AG10803 (cell line): ENCODE results near the gene FUT7.

ENCODE experiments used
- DNase-seq: peaks from one replicate; pipeline ENCODE4 v3.0.0; 2010; ENCODE audit warnings: low read depth
- H3K4me3 ChIP-seq: 2 replicates; pipeline ENCODE4 v1.5.1; 2011; ENCODE audit warnings: mild to moderate bottlenecking, low read length, control low read depth
- TF ChIP-seq, protein P1 (sequence below): conservative IDR thresholded peaks from 2 replicates; pipeline ENCODE4 v1.5.1; 2011; ENCODE audit warnings: mild to moderate bottlenecking, low read length, control low read depth, inconsistent platforms

The FUT7 gene

DNA sequence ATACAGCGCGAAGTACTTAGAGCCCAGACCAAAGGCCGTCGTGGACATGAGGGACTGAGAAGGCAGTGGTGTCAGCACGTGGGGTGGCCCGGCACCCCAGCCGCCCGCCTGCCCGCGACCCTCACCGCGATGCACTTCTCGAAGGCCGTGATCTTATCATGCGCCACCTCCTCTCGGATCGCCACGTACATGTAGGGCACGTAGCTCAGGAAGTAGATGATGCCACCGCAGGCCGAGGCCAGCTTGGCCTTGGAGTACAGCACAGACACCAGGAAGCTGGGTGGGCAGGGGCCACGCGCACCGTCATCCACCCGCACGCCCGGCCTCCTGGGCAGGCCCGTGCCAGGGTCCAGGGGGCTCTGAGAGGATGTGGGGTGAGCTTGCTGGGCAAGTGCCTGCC, 14.8 kb downstream of the FUT7 start:
- no peak overlapping the region for H3K4me3 ChIP-seq
- TF ChIP-seq, protein P1, sequence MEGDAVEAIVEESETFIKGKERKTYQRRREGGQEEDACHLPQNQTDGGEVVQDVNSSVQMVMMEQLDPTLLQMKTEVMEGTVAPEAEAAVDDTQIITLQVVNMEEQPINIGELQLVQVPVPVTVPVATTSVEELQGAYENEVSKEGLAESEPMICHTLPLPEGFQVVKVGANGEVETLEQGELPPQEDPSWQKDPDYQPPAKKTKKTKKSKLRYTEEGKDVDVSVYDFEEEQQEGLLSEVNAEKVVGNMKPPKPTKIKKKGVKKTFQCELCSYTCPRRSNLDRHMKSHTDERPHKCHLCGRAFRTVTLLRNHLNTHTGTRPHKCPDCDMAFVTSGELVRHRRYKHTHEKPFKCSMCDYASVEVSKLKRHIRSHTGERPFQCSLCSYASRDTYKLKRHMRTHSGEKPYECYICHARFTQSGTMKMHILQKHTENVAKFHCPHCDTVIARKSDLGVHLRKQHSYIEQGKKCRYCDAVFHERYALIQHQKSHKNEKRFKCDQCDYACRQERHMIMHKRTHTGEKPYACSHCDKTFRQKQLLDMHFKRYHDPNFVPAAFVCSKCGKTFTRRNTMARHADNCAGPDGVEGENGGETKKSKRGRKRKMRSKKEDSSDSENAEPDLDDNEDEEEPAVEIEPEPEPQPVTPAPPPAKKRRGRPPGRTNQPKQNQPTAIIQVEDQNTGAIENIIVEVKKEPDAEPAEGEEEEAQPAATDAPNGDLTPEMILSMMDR = no peak
- DNase-seq = no peak

DNA sequence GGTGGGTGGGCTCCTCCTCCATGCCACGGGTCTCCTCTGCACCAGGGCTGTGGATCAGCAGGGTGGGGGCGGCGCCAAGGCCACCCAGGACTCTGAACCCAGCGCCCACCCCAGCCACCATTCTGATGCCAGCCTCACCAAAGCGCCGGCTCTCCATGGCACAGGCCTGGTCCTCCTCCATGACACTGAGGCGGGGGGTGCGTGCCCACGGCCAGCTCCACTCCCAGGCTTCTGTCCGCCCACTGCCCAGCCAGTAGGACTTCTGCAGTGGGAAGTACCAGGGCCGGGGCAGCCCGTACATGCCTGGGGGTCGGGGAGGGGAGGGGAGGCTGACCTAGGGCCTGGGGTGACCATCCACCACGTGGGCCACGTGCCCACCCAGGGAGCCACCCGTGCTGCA, 15.5 kb downstream of the FUT7 start:
- TF ChIP-seq, protein P1 = no peak
- DNase-seq = no peak
- H3K4me3 ChIP-seq = no peak overlapping the region

- TF ChIP-seq, protein P1 = no peak
- no peak for DNase-seq
- H3K4me3 ChIP-seq = no peak overlapping the region
Observed at GRCh38 chr9:137015976-137016375, 15.9 kb downstream of the FUT7 start.

DNA sequence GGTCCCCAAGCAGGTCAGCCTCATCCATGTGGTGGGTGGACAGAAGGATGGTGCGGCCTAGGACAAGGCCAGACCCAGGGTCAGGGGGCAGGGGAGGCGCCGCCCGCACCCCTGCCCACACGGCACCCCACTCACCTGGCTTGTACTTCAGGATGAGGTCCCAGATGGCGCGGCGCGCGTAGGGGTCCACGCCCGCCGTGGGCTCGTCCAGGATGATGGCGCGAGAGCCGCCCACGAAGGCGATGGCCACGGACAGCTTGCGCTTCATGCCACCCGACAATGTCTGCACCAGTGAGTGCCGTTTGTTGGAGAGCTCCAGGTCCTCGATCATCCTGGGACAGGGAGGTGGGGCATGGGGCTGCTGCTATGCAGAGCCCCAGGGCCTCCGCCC, 16.4 kb downstream of the FUT7 start:
- no peak for DNase-seq
- H3K4me3 ChIP-seq = no peak overlapping the region
- TF ChIP-seq, protein P1 = no peak

GRCh38 chr9:137014776-137015539, 16.9 kb downstream of the FUT7 start:
- TF ChIP-seq, protein P1 = no peak
- no peak overlapping the region for H3K4me3 ChIP-seq
- no peak for DNase-seq

- no peak overlapping the region for H3K4me3 ChIP-seq
- TF ChIP-seq, protein P1 = no peak
- no peak for DNase-seq
Observed at GRCh38 chr9:137014166-137014565, 17.7 kb downstream of the FUT7 start.

GRCh38 chr9:137013571-137013940, 18.3 kb downstream of the FUT7 start:
- no peak overlapping the region for H3K4me3 ChIP-seq
- TF ChIP-seq, protein P1 = no peak
- no peak for DNase-seq
